HG02610 (cell line): ENCODE measurements around the gene NDUFS2.
A peak's percentile ranks its signal among the peaks of the same experiment; 100 is the strongest.

Source experiments
- ATAC-seq: cut with Tn5 transposase; IDR thresholded peaks from one replicate; pipeline ENCODE4 v1.9.1; 2021; ENCODE audit warnings: mild to moderate bottlenecking, moderate library complexity; ENCODE audit not compliant: unreplicated experiment

The NDUFS2 gene

GRCh38 chr1:161172349-161172748 lies 29.8 kb upstream of the NDUFS2 start:
- no peak for ATAC-seq

- ATAC-seq, result no peak
Measured at GRCh38 chr1:161172776-161173376, 29.3 kb upstream of the NDUFS2 start.

- no peak for ATAC-seq
Measured at GRCh38 chr1:161173711-161174110, 28.5 kb upstream of the NDUFS2 start.

- no peak for ATAC-seq
Measured at GRCh38 chr1:161174911-161175310, 27.3 kb upstream of the NDUFS2 start.

- no peak for ATAC-seq
Measured at GRCh38 chr1:161175771-161176453, 26.3 kb upstream of the NDUFS2 start.

- ATAC-seq, result peak; percentile 4
Measured at GRCh38 chr1:161176468-161177111, 25.6 kb upstream of the NDUFS2 start.

DNA sequence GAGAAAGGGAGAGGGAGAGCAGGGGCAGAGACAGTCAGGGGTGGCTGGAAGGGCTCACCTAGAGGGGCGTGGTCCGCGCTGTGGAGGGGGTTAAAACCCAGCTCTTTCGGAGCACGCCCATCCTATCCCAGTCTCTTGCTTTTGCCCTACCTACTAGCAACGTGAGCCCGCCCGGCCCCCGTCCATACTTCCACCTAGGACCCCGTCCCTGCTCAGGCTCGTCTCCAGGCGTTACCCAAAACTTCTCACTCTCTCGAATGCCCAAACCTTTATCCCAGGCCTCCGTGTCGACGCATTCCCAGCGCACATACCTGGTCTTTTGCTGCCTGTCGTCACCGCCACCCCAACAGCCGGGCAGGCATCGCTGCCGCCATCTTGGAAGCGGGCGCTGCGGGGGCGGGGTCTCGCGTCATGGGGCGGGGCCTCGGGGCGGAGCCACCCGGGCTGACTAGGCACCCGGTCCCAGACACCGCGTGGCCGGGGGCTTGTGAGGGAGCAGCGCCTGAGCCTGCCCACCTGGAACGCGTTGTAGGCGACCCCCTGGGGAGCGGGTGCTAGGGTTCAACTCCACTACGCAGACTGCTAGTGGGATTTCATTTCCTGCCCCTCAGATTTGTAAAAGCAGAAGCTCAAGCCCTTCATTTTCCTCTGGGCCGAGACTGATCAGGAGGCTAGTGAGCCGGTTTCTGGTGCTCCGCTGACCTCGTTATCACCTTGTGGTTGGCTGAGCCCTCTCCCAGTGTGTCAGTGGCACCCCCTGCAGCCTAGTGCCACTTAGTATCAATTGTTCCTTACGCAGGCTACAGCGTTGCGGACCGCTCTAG lies 24.8 kb upstream of the NDUFS2 start, which contains the start of gene B4GALT3:
B4GALT3 (minus strand) TSS at position 396 of the 824 bp plus-strand sequence. CDS start 1,447 bp downstream, outside the sequence.
- ATAC-seq, result peak; percentile 79

DNA sequence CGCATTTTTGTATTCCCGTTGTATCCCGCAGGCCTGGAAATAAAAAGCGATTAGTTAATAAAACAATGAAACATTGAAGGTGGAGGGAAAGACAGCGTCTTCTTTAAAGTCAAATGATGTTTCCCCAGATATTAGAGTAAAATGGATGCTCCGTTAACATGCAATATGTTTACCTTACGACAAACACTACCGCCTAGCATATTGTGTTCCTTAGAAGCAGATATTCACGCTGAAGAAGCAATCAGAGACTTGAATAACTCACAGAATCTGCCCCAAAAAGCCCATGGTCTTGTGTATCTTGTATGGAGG lies 24.3 kb upstream of the NDUFS2 start:
- ATAC-seq, result no peak

DNA sequence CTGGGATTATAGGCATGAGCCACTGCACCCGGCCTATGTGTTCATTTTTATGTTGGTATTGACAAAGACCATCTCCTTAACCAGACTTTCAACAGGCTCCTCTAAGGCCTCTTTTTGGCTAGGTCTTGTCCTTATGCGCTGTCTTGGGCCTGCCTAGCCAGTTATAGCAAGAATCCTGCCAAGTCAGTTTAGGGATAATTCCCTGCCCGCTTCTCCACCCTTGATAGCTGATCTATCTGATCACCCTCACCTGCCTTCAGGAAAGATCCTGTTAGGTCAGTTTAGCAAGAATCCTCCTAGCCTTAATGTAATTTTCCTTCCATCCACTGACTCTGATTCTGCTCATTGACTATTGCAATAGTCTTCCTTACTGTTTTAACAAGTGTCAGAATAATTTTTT lies 22.5 kb upstream of the NDUFS2 start:
- ATAC-seq, result no peak

DNA sequence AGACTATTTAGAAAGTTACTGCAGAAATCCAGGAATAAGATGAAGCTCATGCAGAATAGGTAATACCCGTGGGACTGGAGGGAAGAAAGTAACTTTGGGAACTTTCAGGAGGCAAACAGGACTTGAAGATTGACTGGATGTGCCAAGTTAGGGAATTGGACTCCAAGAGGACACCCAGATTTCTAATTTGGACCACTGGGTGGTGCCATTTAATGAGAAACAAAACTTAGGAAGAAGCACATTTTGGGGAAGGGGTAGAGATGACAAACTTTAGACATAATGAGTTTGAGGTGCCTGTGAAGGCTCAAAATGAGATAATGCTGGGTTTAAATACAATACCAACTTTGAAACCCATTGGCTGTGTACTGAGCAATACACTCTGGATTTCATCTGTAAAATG lies 21.5 kb upstream of the NDUFS2 start:
- ATAC-seq, result no peak

- ATAC-seq, result peak; percentile 37
Measured at GRCh38 chr1:161182214-161182613, 20.0 kb upstream of the NDUFS2 start.

- ATAC-seq, result peak; percentile 74
Measured at GRCh38 chr1:161185282-161185682, 16.9 kb upstream of the NDUFS2 start.

DNA sequence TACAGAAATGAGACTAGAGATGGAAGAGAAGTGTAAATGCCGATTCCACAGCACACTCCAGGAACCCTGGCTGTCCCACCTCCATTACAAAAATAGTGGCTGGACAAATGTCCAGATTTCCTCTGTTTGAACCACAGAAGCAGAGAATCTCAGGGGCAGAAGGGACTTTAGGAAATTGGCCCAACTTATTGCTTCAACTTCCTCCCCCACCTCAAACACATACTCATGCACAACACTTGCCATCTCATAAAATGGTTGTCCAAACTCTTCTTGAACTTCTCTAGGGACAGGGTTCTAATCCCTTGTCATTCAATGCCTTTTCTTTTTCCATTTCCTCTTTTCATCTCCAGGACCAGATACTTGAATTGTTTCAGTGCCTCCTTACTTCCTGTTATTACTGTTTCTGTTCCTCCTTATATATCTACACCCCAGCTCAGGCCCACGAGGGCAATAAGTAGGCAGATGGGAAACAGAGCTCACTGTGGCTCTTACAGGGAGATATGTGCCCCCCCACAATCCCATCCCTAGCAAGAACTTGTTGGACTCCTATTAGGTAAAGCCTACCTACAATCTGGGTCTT lies 16.3 kb upstream of the NDUFS2 start:
- peak; percentile 25 for ATAC-seq

GRCh38 chr1:161187311-161187710 lies 14.9 kb upstream of the NDUFS2 start:
- no peak for ATAC-seq

- ATAC-seq, result no peak
Measured at GRCh38 chr1:161188381-161188780, 13.8 kb upstream of the NDUFS2 start.

GRCh38 chr1:161189036-161189435 lies 13.1 kb upstream of the NDUFS2 start:
- ATAC-seq, result no peak

DNA sequence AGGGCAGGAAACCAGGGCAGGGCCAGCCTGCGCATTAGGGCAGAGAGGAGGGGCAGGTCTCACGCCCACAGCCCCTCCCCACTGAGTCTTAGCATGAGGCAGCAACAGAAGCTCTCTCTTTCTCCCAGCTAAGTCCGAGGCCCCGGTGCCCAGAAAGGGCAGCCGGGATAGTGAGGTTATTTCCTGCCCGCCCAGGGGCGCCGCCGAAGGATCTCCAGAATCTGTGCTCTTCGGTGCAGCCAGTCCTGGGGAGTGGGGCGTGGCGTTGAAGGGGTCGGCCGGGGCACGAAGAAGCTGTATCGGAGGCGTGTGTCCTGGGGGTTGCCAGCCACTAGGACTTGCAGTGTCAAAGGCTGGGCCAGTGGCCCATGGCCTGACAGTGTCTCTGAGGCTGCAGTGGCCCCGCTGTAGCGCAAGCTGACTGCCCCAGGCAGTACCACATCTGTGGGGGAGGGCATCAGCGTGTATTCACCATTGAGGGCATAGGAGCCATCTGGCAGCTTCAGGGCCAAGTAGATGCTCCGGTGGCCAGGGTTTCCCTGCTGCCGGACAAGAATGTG lies 11.1 kb upstream of the NDUFS2 start:
- ATAC-seq, result no peak

- ATAC-seq, result no peak
Measured at GRCh38 chr1:161191971-161192370, 10.2 kb upstream of the NDUFS2 start.

DNA sequence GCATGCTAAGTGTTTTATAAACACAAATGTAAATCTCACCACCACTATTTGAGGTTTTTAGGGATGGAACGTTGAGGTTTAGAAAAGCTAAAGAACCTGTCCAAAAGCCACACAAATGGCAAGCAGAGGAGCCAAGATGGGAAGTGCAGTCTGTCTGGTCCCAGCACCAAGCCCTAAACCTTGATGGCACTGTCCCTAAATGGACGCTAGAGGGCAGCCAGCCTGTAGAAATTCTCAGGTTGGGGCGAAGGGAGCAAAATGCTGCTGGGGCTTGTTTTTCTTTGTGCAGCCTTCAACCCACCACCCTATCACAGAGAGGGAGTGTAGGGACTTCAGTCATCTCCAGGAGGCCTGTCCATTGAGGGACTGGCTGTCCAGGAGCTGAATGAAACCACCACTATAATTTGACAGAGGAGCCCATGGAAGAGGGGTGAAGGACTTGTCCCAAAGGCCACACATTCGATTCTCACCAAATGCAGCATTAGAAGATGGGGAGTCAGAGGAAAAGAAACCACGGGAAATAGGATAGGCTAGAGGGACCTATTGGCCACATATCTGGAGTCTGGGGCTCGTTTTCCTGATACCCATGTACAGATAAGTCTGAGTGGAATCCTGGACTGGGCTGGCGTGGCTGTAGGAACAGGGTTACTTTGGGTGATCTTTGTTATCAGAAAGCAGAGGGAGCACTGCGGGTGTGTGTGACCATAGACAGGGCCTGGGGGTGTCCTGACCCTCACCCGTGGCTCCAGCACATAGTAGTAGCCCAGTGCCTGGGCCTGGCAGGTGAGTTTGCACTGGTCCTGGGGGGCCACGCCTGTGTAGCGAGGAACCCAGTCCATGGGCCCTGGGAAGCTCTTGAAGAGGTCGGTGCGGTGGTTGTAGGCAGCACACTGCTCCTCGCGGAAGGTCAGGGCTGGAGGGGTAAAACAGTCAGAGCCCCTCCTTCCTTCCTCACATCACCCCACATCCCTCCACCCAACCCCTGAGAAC lies 9.4 kb upstream of the NDUFS2 start:
- ATAC-seq, result peak; percentile 59
